Neural cell (in vitro differentiated cells): ENCODE results near the gene WDR93. TPM values are rescaled to one million over a fixed set of nuclear protein-coding genes. Genes with fewer than 3 reads are reported as not detected.

Source experiments
- H2AFZ ChIP-seq: fragments of 200-600, 300-800 bp; sonication (generic), shearing (Covaris generic); 2 replicates; pipeline ENCODE4 v1.6.0; 2014; ENCODE audit warnings: low read depth, mild to moderate bottlenecking, antibody characterized with exemption, low read length, moderate library complexity
- H3F3A ChIP-seq: fragments of 200-600 bp; shearing (Covaris generic); 2 replicates; pipeline ENCODE4 v1.6.1; 2016; ENCODE audit warnings: mild to moderate bottlenecking, moderate library complexity, mixed read lengths, antibody characterized with exemption, low read length; ENCODE audit not compliant: insufficient read depth, poor library complexity, severe bottlenecking
- H3K27ac ChIP-seq: fragments of 200-600, 300-800 bp; sonication (generic), shearing (Covaris generic); 2 replicates; pipeline ENCODE4 v1.5.1; 2014; ENCODE audit warnings: mild to moderate bottlenecking, low read length, moderate library complexity
- H3K27me3 ChIP-seq: fragments of 300-800, 200-600 bp; sonication (generic), shearing (Covaris generic); 2 replicates; pipeline ENCODE4 v1.6.0; 2014; ENCODE audit warnings: mild to moderate bottlenecking, low read depth, low read length, moderate library complexity; ENCODE audit not compliant: insufficient read depth
- H3K36me3 ChIP-seq: fragments of 300-800, 200-600 bp; sonication (generic), shearing (Covaris generic); 2 replicates; pipeline ENCODE4 v1.5.1; 2014; ENCODE audit warnings: mild to moderate bottlenecking, antibody characterized with exemption, low read length, moderate library complexity; ENCODE audit not compliant: insufficient read depth
- H3K4me2 ChIP-seq: fragments of 300-800, 200-600 bp; sonication (generic), shearing (Covaris generic); 2 replicates; pipeline ENCODE4 v1.6.0; 2014; ENCODE audit warnings: mild to moderate bottlenecking, low read length
- H3K4me3 ChIP-seq: fragments of 300-800, 200-600 bp; sonication (generic), shearing (Covaris generic); 2 replicates; pipeline ENCODE4 v1.5.1; 2014; ENCODE audit warnings: mild to moderate bottlenecking, low read length, moderate library complexity
- H3K79me2 ChIP-seq: fragments of 200-600 bp; shearing (Covaris generic); replicated peaks from 2 replicates; pipeline ENCODE4 v1.6.0; 2014; ENCODE audit warnings: mild to moderate bottlenecking, low read length, moderate library complexity; ENCODE audit not compliant: insufficient read depth
- H3K9ac ChIP-seq: fragments of 300-800, 200-600 bp; sonication (generic), shearing (Covaris generic); 2 replicates; pipeline ENCODE4 v1.6.1; 2016; ENCODE audit warnings: mild to moderate bottlenecking, low read length, mixed read lengths
- H3K9me2 ChIP-seq: fragments of 200-600 bp; shearing (Covaris generic); 2 replicates; pipeline ENCODE4 v1.6.1; 2016; ENCODE audit warnings: mild to moderate bottlenecking, low read length, mixed read lengths; ENCODE audit not compliant: insufficient read depth
- H3K9me3 ChIP-seq: fragments of 200-600, 300-800 bp; sonication (generic), shearing (Covaris generic); 2 replicates; pipeline ENCODE4 v1.6.1; 2016; ENCODE audit warnings: mild to moderate bottlenecking, mixed run types, low read length, moderate library complexity, mixed read lengths
- H4K20me1 ChIP-seq: fragments of 200-600 bp; shearing (Covaris generic); 2 replicates; pipeline ENCODE4 v1.6.1; 2016; ENCODE audit warnings: mild to moderate bottlenecking, mixed run types; ENCODE audit not compliant: insufficient read depth
- EP300 ChIP-seq: fragments of 450-650 bp; conservative IDR thresholded peaks from 2 replicates; pipeline ENCODE4 v1.6.1; 2014; ENCODE audit warnings: antibody characterized with exemption, mild to moderate bottlenecking, moderate library complexity; ENCODE audit not compliant: poor library complexity, severe bottlenecking
- EZH2 ChIP-seq: fragments of 200-600, 300-800 bp; shearing (Covaris generic), sonication (generic); IDR thresholded peaks from 2 replicates; pipeline ENCODE4 v1.6.1; 2014; ENCODE audit warnings: antibody characterized with exemption, low read length, borderline replicate concordance, mild to moderate bottlenecking; ENCODE audit not compliant: insufficient read depth, poor library complexity, severe bottlenecking
- MXI1 ChIP-seq: fragments of 450-650 bp; conservative IDR thresholded peaks from 2 replicates; pipeline ENCODE4 v1.6.1; 2014; ENCODE audit warnings: antibody characterized with exemption, mild to moderate bottlenecking; ENCODE audit not compliant: poor library complexity, severe bottlenecking
- POLR2AphosphoS5 ChIP-seq: IDR thresholded peaks from 2 replicates; pipeline ENCODE4 v1.6.1; 2012
- RAD21 ChIP-seq: fragments of 450-650 bp; conservative IDR thresholded peaks from 2 replicates; pipeline ENCODE4 v1.6.1; 2014; ENCODE audit warnings: antibody characterized with exemption, mild to moderate bottlenecking, moderate library complexity
- SMC3 ChIP-seq: fragments of 450-650 bp; conservative IDR thresholded peaks from 2 replicates; pipeline ENCODE4 v1.6.1; 2014; ENCODE audit warnings: antibody characterized with exemption, mild to moderate bottlenecking, moderate library complexity; ENCODE audit not compliant: poor library complexity
- TAF1 ChIP-seq: IDR thresholded peaks from 2 replicates; pipeline ENCODE4 v1.6.1; 2012; ENCODE audit warnings: low read depth
- polyA plus RNA-seq: library from polyadenylated mRNA; depleted of rRNA; stranded (reverse); fragments of >200 nt; gene quantifications from 2 replicates; pipeline ENCODE4 v1.2.3, GENCODE V29; 2014
- TF ChIP-seq, protein P1 (sequence below): IDR thresholded peaks from 2 replicates; pipeline ENCODE4 v1.6.1; 2012; ENCODE audit warnings: borderline replicate concordance
- TF ChIP-seq, protein P2 (sequence below): fragments of 450-650 bp; IDR thresholded peaks from 2 replicates; pipeline ENCODE4 v1.5.1; 2014; ENCODE audit warnings: antibody characterized with exemption, mild to moderate bottlenecking, moderate library complexity; ENCODE audit not compliant: poor library complexity, severe bottlenecking

WDR93 gene
- polyA plus RNA-seq, 1 donor from 2014 or later, result 0.41 TPM

- Histone ChIP-seq H3K79me2 (no peaks in the 10 kb centered on the region), H4K20me1 (no peaks in the 10 kb centered on the region), H3F3A (no peaks in the 10 kb centered on the region), H3K27me3 (no peaks in the 10 kb centered on the region), H3K9ac (no peak overlapping the region), H3K27ac (no peak overlapping the region), H3K4me2 (no peak overlapping the region), H3K36me3 (no peaks in the 10 kb centered on the region), H3K9me2 (no peaks in the 10 kb centered on the region), H3K9me3 (no peaks in the 10 kb centered on the region), H2AFZ (no peak overlapping the region), H3K4me3 (no peak overlapping the region)
- TF ChIP-seq EP300 (no peak), POLR2AphosphoS5 (no peak), TAF1 (no peak), RAD21 (no peak), SMC3 (no peak), MXI1 (no peak), EZH2 (no peak)
- TF ChIP-seq, protein P1, sequence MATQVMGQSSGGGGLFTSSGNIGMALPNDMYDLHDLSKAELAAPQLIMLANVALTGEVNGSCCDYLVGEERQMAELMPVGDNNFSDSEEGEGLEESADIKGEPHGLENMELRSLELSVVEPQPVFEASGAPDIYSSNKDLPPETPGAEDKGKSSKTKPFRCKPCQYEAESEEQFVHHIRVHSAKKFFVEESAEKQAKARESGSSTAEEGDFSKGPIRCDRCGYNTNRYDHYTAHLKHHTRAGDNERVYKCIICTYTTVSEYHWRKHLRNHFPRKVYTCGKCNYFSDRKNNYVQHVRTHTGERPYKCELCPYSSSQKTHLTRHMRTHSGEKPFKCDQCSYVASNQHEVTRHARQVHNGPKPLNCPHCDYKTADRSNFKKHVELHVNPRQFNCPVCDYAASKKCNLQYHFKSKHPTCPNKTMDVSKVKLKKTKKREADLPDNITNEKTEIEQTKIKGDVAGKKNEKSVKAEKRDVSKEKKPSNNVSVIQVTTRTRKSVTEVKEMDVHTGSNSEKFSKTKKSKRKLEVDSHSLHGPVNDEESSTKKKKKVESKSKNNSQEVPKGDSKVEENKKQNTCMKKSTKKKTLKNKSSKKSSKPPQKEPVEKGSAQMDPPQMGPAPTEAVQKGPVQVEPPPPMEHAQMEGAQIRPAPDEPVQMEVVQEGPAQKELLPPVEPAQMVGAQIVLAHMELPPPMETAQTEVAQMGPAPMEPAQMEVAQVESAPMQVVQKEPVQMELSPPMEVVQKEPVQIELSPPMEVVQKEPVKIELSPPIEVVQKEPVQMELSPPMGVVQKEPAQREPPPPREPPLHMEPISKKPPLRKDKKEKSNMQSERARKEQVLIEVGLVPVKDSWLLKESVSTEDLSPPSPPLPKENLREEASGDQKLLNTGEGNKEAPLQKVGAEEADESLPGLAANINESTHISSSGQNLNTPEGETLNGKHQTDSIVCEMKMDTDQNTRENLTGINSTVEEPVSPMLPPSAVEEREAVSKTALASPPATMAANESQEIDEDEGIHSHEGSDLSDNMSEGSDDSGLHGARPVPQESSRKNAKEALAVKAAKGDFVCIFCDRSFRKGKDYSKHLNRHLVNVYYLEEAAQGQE, result no peak
- TF ChIP-seq, protein P2, sequence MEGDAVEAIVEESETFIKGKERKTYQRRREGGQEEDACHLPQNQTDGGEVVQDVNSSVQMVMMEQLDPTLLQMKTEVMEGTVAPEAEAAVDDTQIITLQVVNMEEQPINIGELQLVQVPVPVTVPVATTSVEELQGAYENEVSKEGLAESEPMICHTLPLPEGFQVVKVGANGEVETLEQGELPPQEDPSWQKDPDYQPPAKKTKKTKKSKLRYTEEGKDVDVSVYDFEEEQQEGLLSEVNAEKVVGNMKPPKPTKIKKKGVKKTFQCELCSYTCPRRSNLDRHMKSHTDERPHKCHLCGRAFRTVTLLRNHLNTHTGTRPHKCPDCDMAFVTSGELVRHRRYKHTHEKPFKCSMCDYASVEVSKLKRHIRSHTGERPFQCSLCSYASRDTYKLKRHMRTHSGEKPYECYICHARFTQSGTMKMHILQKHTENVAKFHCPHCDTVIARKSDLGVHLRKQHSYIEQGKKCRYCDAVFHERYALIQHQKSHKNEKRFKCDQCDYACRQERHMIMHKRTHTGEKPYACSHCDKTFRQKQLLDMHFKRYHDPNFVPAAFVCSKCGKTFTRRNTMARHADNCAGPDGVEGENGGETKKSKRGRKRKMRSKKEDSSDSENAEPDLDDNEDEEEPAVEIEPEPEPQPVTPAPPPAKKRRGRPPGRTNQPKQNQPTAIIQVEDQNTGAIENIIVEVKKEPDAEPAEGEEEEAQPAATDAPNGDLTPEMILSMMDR, result no peak
These were observed 79.4 kb downstream of the WDR93 start for GRCh38 chr15:89770041-89770440.

GRCh38 chr15:89772932-89773583, 82.4 kb downstream of the WDR93 start:
- Histone ChIP-seq H3F3A (no peaks in the 10 kb centered on the region), H3K4me2 (no peak overlapping the region), H3K36me3 (no peaks in the 10 kb centered on the region), H3K27me3 (peaks cover 3% of the 10 kb centered on the region), H4K20me1 (no peaks in the 10 kb centered on the region), H3K9ac (no peak overlapping the region), H3K9me3 (no peaks in the 10 kb centered on the region), H2AFZ (no peak overlapping the region), H3K4me3 (no peak overlapping the region), H3K9me2 (no peaks in the 10 kb centered on the region), H3K27ac (no peak overlapping the region), H3K79me2 (no peaks in the 10 kb centered on the region)
- TF ChIP-seq, protein P1, result no peak
- TF ChIP-seq, protein P2, result no peak
- TF ChIP-seq EP300 (no peak), TAF1 (no peak), MXI1 (no peak), RAD21 (no peak), EZH2 (no peak), POLR2AphosphoS5 (no peak), SMC3 (no peak)
